ENCODE results near the gene HSPE1.

GRCh38 chr2:197497326-197497725, 2.9 kb upstream of the HSPE1 start:
- no peak for TF ChIP-seq ATF1 (CRISPR knock-in tag; IDR thresholded peaks at IDR 0.05)
- no peak for TF ChIP-seq MAX (CRISPR knock-in tag; IDR thresholded peaks at IDR 0.05)
- TF ChIP-seq CBFB (CRISPR knock-in tag; IDR thresholded peaks at IDR 0.05; ENCODE audit: low read depth): no peak
- TF ChIP-seq CTCF (IDR thresholded peaks at IDR 0.05): no peak
- no peak for TF ChIP-seq ZNF121 (CRISPR knock-in tag; IDR thresholded peaks at IDR 0.05)
- no peak for TF ChIP-seq MLX (CRISPR knock-in tag; IDR thresholded peaks at IDR 0.05)
- no peak for TF ChIP-seq ZNF416 (CRISPR knock-in tag; IDR thresholded peaks at IDR 0.05)
- TF ChIP-seq MYBL2 (CRISPR knock-in tag; IDR thresholded peaks at IDR 0.05): no peak
- no peak for TF ChIP-seq ATF2 (CRISPR knock-in tag; IDR thresholded peaks at IDR 0.05; ENCODE audit: borderline replicate concordance, low read depth)
